RWPE2 (cell line): ENCODE data around the gene ARMC7.
A peak's percentile ranks its signal among the peaks of the same experiment; 100 is the strongest.
"Not testable (repeated sequence)": the region's sequence is repeated elsewhere in the genome, so short reads cannot be mapped to it uniquely, and the experiment has no call there.

ENCODE experiments used
- ATAC-seq: fragments of 200-7000 bp; cut with Tn5 transposase; 3 replicates; pipeline ENCODE4 v1.9.1; 2021; ENCODE audit warnings: low read depth
- DNase-seq: peaks from one replicate; pipeline ENCODE4 v3.0.0-alpha.2; 2020; ENCODE audit warnings: low spot score
- H3K27ac ChIP-seq: fragments of 450-650 bp; 2 replicates; pipeline ENCODE4 v1.5.1; 2017; ENCODE audit warnings: mild to moderate bottlenecking; ENCODE audit not compliant: poor library complexity, severe bottlenecking
- H3K27me3 ChIP-seq: fragments of 250-450 bp; sonication (Bioruptor Pico); 2 replicates; pipeline ENCODE4 v1.5.1; 2021; ENCODE audit warnings: mild to moderate bottlenecking, moderate library complexity; ENCODE audit not compliant: insufficient read depth, poor library complexity, severe bottlenecking
- H3K36me3 ChIP-seq: fragments of 250-450 bp; sonication (Bioruptor Pico); 2 replicates; pipeline ENCODE4 v1.5.1; 2020; ENCODE audit warnings: low read depth, mild to moderate bottlenecking, moderate library complexity
- H3K4me1 ChIP-seq: fragments of 250-450 bp; sonication (Bioruptor Pico); 2 replicates; pipeline ENCODE4 v1.5.1; 2021; ENCODE audit warnings: mild to moderate bottlenecking, moderate library complexity; ENCODE audit not compliant: insufficient read depth, poor library complexity, severe bottlenecking
- H3K4me3 ChIP-seq: fragments of 250-450 bp; sonication (Bioruptor Pico); 2 replicates; pipeline ENCODE4 v1.5.1; 2021; ENCODE audit warnings: mild to moderate bottlenecking, moderate library complexity; ENCODE audit not compliant: severe bottlenecking
- H3K9me3 ChIP-seq: fragments of 250-450 bp; sonication (Bioruptor Pico); 2 replicates; pipeline ENCODE4 v1.5.1; 2021; ENCODE audit warnings: mild to moderate bottlenecking, moderate library complexity; ENCODE audit not compliant: severe bottlenecking
- CTCF ChIP-seq: fragments of 450-650 bp; IDR thresholded peaks from one replicate; pipeline ENCODE4 v1.5.1; 2017; ENCODE audit warnings: mild to moderate bottlenecking, moderate library complexity; ENCODE audit not compliant: poor library complexity, severe bottlenecking

The ARMC7 gene

GRCh38 chr17:75067856-75068255 is 41.9 kb upstream of the ARMC7 start:
- H3K4me1 ChIP-seq, result no peaks in the 10 kb centered on the region
- ATAC-seq (peak; percentile 47; the same call in 2 of the 3 replicates), DNase-seq (no peak)
- H3K36me3 ChIP-seq, result peaks cover 16% of the 10 kb centered on the region
- no peak overlapping the region for H3K27ac ChIP-seq
- H3K9me3 ChIP-seq, result no peaks in the 10 kb centered on the region
- no peak overlapping the region for H3K4me3 ChIP-seq
- no peak for TF ChIP-seq CTCF
- H3K27me3 ChIP-seq, result no peaks in the 10 kb centered on the region

GRCh38 chr17:75068750-75069149 is 41.0 kb upstream of the ARMC7 start:
- ATAC-seq (no peak), DNase-seq (no peak)
- no peaks in the 10 kb centered on the region for H3K4me1 ChIP-seq
- no peak overlapping the region for H3K4me3 ChIP-seq
- no peak for TF ChIP-seq CTCF
- no peaks in the 10 kb centered on the region for H3K9me3 ChIP-seq
- peaks cover 7% of the 10 kb centered on the region for H3K36me3 ChIP-seq
- H3K27ac ChIP-seq, result no peak overlapping the region
- no peaks in the 10 kb centered on the region for H3K27me3 ChIP-seq

GRCh38 chr17:75069783-75070182 is 40.0 kb upstream of the ARMC7 start:
- no peaks in the 10 kb centered on the region for H3K36me3 ChIP-seq
- H3K4me3 ChIP-seq, result no peak overlapping the region
- no peak for DNase-seq
- ATAC-seq, result peak; percentile 75
- H3K9me3 ChIP-seq, result no peaks in the 10 kb centered on the region
- no peaks in the 10 kb centered on the region for H3K4me1 ChIP-seq
- no peaks in the 10 kb centered on the region for H3K27me3 ChIP-seq
- TF ChIP-seq CTCF, result peak; percentile 69
- no peak overlapping the region for H3K27ac ChIP-seq

GRCh38 chr17:75071478-75072271 is 38.1 kb upstream of the ARMC7 start:
- H3K9me3 ChIP-seq, DNase-seq, H3K4me1 ChIP-seq, ATAC-seq, H3K27ac ChIP-seq, H3K36me3 ChIP-seq, H3K27me3 ChIP-seq, H3K4me3 ChIP-seq: not testable (repeated sequence)

- H3K9me3 ChIP-seq, H3K36me3 ChIP-seq, H3K27me3 ChIP-seq, H3K27ac ChIP-seq, DNase-seq, H3K4me1 ChIP-seq, H3K4me3 ChIP-seq, ATAC-seq: not testable (repeated sequence)
Observed at GRCh38 chr17:75072909-75073308, 36.9 kb upstream of the ARMC7 start.

- no peak for DNase-seq
- TF ChIP-seq CTCF, result no peak
- H3K36me3 ChIP-seq, result no peaks in the 10 kb centered on the region
- H3K27me3 ChIP-seq, result no peaks in the 10 kb centered on the region
- peaks cover 5% of the 10 kb centered on the region for H3K4me1 ChIP-seq
- peak; percentile 44 for ATAC-seq
- H3K9me3 ChIP-seq, result no peaks in the 10 kb centered on the region
- no peak overlapping the region for H3K27ac ChIP-seq
- H3K4me3 ChIP-seq, result no peak overlapping the region
Observed at GRCh38 chr17:75073618-75074047, 36.1 kb upstream of the ARMC7 start.
